SK-N-SH (cell line): ENCODE results near the gene FLRT1. TPM values are rescaled to one million over a fixed set of nuclear protein-coding genes. Genes with fewer than 3 reads are reported as not detected.

Source experiments
- CHD2 ChIP-seq: fragments of 150-350 bp; IDR thresholded peaks from 2 replicates; pipeline ENCODE4 v1.6.1; 2018; ENCODE audit warnings: low read length; ENCODE audit not compliant: partially characterized antibody
- EP300 ChIP-seq, 2 experiments: IDR thresholded peaks; 2 replicates each; pipeline versions ENCODE4 v1.4.0 to v1.6.1; 2012; ENCODE audit warnings: borderline replicate concordance in 1 of 2, low read depth in 1 of 2, low read length in 1 of 2
- EZH2phosphoT487 ChIP-seq: fragments of 200-600 bp; sonication (generic); IDR thresholded peaks from 2 replicates; pipeline ENCODE4 v1.6.1; 2017; ENCODE audit warnings: low read depth, mixed run types, mild to moderate bottlenecking, antibody characterized with exemption, moderate library complexity, borderline replicate concordance
- FOSL2 ChIP-seq: IDR thresholded peaks from 2 replicates; pipeline ENCODE4 v1.4.0; 2012; ENCODE audit warnings: low read depth, mild to moderate bottlenecking, moderate library complexity, borderline replicate concordance
- FOXM1 ChIP-seq: IDR thresholded peaks from 2 replicates; pipeline ENCODE4 v1.4.0; 2012; ENCODE audit warnings: low read depth, mild to moderate bottlenecking
- GABPA ChIP-seq: IDR thresholded peaks from 2 replicates; pipeline ENCODE4 v1.4.0; 2012; ENCODE audit warnings: low read depth, mild to moderate bottlenecking
- JUND ChIP-seq: IDR thresholded peaks from 2 replicates; pipeline ENCODE4 v1.4.0; 2012
- MEF2A ChIP-seq: IDR thresholded peaks from 2 replicates; pipeline ENCODE4 v1.4.0; 2012; ENCODE audit warnings: low read depth, borderline replicate concordance
- MXI1 ChIP-seq: IDR thresholded peaks from 2 replicates; pipeline ENCODE4 v1.6.1; 2012; ENCODE audit warnings: mild to moderate bottlenecking, low read depth, low read length, improper control_type of control experiment
- NFIC ChIP-seq: IDR thresholded peaks from 2 replicates; pipeline ENCODE4 v1.4.0; 2012; ENCODE audit warnings: borderline replicate concordance
- POLR2AphosphoS5 ChIP-seq: IDR thresholded peaks from 2 replicates; pipeline ENCODE4 v1.6.1; 2012; ENCODE audit warnings: low read depth, low read length
- RAD21 ChIP-seq: IDR thresholded peaks from 2 replicates; pipeline ENCODE4 v1.6.1; 2012; ENCODE audit warnings: mild to moderate bottlenecking, low read length
- RCOR1 ChIP-seq: fragments of 150-350 bp; IDR thresholded peaks from 2 replicates; pipeline ENCODE4 v1.6.1; 2017; ENCODE audit warnings: antibody characterized with exemption, low read length
- SIN3A ChIP-seq: IDR thresholded peaks from 2 replicates; pipeline ENCODE4 v1.6.1; 2012; ENCODE audit warnings: low read depth, mild to moderate bottlenecking, low read length, moderate library complexity, borderline replicate concordance
- TCF12 ChIP-seq: IDR thresholded peaks from 2 replicates; pipeline ENCODE4 v1.4.0; 2012
- TEAD4 ChIP-seq: IDR thresholded peaks from 2 replicates; pipeline ENCODE4 v1.4.0; 2012; ENCODE audit warnings: mild to moderate bottlenecking, borderline replicate concordance; ENCODE audit not compliant: insufficient read depth
- polyA plus RNA-seq, 3 experiments: library from polyadenylated mRNA; depleted of rRNA; stranded (reverse); fragments of >200 nt; gene quantifications; 2 replicates each; pipeline ENCODE4 v1.2.3, GENCODE V29; 2012
- TF ChIP-seq, protein P1 (sequence below): fragments of 150-350 bp; IDR thresholded peaks from 2 replicates; pipeline ENCODE4 v1.6.1; 2017; ENCODE audit warnings: antibody characterized with exemption, low read length, low read depth, borderline replicate concordance
- TF ChIP-seq, protein P2 (sequence below): IDR thresholded peaks from 2 replicates; pipeline ENCODE4 v1.4.0; 2012; ENCODE audit warnings: low read depth, borderline replicate concordance
- TF ChIP-seq, protein P3 (sequence below): fragments of 150-350 bp; IDR thresholded peaks from 2 replicates; pipeline ENCODE4 v1.6.1; 2016; ENCODE audit warnings: mild to moderate bottlenecking, low read depth, low read length
- TF ChIP-seq, protein P4 (sequence below): fragments of 200-600 bp; sonication (generic); IDR thresholded peaks from 2 replicates; pipeline ENCODE4 v1.6.1; 2017; ENCODE audit warnings: antibody characterized with exemption, mild to moderate bottlenecking, moderate library complexity
- TF ChIP-seq, protein P5 (sequence below): IDR thresholded peaks from 2 replicates; pipeline ENCODE4; 2012

FLRT1 gene
- polyA plus RNA-seq, 1 of the 3 experiments (the other 2 are of a cell fraction): 0.03 TPM

DNA sequence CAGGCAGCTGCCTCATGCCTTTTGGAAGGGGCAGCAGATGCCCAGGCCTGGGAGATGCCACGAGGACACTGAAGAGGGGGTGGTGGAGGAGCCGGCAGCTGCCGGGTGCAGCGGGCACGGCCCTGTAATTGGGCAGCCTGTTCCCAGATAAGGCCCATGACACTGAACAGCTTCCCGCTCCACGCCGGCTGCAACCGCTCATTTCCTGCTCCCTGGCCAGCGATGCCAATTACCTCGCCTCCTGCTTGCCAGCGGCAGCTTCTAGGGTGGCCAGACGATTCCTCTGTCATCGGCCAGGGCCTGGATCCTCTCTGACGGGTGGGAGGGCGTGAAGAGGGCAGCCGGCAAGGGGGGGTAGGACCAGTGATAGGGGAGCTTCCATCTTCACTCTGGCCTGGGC lies 22.8 kb downstream of the FLRT1 start (continued):
- TF ChIP-seq, protein P1, sequence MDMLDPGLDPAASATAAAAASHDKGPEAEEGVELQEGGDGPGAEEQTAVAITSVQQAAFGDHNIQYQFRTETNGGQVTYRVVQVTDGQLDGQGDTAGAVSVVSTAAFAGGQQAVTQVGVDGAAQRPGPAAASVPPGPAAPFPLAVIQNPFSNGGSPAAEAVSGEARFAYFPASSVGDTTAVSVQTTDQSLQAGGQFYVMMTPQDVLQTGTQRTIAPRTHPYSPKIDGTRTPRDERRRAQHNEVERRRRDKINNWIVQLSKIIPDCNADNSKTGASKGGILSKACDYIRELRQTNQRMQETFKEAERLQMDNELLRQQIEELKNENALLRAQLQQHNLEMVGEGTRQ: no peak
- peak; percentile 98 for TF ChIP-seq RCOR1
- TF ChIP-seq, protein P2, sequence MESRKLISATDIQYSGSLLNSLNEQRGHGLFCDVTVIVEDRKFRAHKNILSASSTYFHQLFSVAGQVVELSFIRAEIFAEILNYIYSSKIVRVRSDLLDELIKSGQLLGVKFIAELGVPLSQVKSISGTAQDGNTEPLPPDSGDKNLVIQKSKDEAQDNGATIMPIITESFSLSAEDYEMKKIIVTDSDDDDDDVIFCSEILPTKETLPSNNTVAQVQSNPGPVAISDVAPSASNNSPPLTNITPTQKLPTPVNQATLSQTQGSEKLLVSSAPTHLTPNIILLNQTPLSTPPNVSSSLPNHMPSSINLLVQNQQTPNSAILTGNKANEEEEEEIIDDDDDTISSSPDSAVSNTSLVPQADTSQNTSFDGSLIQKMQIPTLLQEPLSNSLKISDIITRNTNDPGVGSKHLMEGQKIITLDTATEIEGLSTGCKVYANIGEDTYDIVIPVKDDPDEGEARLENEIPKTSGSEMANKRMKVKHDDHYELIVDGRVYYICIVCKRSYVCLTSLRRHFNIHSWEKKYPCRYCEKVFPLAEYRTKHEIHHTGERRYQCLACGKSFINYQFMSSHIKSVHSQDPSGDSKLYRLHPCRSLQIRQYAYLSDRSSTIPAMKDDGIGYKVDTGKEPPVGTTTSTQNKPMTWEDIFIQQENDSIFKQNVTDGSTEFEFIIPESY: no peak
- TF ChIP-seq EZH2phosphoT487: no peak
- TF ChIP-seq MEF2A: no peak
- TF ChIP-seq SIN3A: no peak; the same call in 1 of the 2 replicates
- TF ChIP-seq JUND: no peak
- peak; percentile 88 for TF ChIP-seq MXI1
- TF ChIP-seq, protein P3, sequence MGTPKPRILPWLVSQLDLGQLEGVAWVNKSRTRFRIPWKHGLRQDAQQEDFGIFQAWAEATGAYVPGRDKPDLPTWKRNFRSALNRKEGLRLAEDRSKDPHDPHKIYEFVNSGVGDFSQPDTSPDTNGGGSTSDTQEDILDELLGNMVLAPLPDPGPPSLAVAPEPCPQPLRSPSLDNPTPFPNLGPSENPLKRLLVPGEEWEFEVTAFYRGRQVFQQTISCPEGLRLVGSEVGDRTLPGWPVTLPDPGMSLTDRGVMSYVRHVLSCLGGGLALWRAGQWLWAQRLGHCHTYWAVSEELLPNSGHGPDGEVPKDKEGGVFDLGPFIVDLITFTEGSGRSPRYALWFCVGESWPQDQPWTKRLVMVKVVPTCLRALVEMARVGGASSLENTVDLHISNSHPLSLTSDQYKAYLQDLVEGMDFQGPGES: no peak; the same call in 1 of the 2 replicates
- TF ChIP-seq TCF12: peak; percentile 83
- TF ChIP-seq RAD21: peak; percentile 48
- TF ChIP-seq, protein P4, sequence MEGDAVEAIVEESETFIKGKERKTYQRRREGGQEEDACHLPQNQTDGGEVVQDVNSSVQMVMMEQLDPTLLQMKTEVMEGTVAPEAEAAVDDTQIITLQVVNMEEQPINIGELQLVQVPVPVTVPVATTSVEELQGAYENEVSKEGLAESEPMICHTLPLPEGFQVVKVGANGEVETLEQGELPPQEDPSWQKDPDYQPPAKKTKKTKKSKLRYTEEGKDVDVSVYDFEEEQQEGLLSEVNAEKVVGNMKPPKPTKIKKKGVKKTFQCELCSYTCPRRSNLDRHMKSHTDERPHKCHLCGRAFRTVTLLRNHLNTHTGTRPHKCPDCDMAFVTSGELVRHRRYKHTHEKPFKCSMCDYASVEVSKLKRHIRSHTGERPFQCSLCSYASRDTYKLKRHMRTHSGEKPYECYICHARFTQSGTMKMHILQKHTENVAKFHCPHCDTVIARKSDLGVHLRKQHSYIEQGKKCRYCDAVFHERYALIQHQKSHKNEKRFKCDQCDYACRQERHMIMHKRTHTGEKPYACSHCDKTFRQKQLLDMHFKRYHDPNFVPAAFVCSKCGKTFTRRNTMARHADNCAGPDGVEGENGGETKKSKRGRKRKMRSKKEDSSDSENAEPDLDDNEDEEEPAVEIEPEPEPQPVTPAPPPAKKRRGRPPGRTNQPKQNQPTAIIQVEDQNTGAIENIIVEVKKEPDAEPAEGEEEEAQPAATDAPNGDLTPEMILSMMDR: no peak
- TF ChIP-seq CHD2: peak; percentile 94
- TF ChIP-seq POLR2AphosphoS5: peak; percentile 63; the same call in 1 of the 2 replicates
- TF ChIP-seq NFIC: peak; percentile 24; the same call in 1 of the 2 replicates
- no peak for TF ChIP-seq GABPA
- TF ChIP-seq FOSL2: no peak
- TF ChIP-seq FOXM1: no peak
- TF ChIP-seq, protein P5, sequence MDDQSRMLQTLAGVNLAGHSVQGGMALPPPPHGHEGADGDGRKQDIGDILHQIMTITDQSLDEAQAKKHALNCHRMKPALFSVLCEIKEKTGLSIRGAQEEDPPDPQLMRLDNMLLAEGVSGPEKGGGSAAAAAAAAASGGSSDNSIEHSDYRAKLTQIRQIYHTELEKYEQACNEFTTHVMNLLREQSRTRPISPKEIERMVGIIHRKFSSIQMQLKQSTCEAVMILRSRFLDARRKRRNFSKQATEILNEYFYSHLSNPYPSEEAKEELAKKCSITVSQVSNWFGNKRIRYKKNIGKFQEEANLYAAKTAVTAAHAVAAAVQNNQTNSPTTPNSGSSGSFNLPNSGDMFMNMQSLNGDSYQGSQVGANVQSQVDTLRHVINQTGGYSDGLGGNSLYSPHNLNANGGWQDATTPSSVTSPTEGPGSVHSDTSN: peak; percentile 62
- peak in 1 of 2 experiments; percentile 100; a peak in 2 of 4 replicates for TF ChIP-seq EP300 (IDR thresholded peaks at IDR 0.05; ENCODE audit: borderline replicate concordance in 1 of 2, low read depth in 1 of 2, low read length in 1 of 2)
- 0 out of 2 replicates have a peak, but pooled peaks have one; percentile 23 for TF ChIP-seq TEAD4
